NCI-H1105 (cell line): ENCODE measurements around the gene EXOC3.
A peak's percentile ranks its signal among the peaks of the same experiment; 100 is the strongest.
"Not testable (repeated sequence)": the region's sequence is repeated elsewhere in the genome, so short reads cannot be mapped to it uniquely, and the experiment has no call there.

Source experiments
- DNase-seq: peaks from one replicate; lab custom pipeline; 2025; lab: John Stamatoyannopoulos, UW

The EXOC3 gene

DNA sequence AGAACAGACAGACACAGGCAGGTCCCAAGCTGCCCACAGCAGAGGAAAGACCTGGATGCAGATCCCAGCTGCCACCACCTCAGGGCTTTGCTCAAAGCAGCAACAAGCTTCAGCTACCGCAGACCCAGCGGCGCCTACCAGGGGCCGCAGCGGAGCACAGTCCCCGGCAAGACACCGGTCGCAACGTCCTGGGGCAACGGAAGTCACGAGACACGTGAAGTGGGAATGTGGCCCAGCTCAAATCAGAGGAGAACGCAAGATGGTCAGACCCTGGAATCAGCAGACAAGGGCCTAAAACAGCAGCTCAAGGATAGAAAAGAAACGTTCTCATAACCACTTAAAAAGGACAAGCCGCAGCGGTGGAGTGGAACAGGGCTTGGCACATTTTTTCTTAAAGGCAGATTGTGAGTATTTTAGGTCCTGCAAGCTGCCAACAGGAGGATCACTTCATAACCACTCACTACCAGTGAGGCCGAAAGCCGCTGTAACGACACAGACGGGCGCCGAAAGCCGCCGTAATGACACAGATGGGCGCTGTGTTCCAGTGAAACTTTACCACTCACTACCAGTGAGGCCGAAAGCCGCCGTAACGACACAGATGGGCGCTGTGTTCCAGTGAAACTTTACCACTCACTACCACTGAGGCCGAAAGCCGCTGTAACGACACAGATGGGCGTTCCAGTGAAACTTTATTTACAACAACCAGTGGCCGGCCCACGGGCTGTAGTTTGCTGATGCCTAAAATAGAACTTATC lies 59.5 kb downstream of the EXOC3 start:
- no peak for DNase-seq

DNA sequence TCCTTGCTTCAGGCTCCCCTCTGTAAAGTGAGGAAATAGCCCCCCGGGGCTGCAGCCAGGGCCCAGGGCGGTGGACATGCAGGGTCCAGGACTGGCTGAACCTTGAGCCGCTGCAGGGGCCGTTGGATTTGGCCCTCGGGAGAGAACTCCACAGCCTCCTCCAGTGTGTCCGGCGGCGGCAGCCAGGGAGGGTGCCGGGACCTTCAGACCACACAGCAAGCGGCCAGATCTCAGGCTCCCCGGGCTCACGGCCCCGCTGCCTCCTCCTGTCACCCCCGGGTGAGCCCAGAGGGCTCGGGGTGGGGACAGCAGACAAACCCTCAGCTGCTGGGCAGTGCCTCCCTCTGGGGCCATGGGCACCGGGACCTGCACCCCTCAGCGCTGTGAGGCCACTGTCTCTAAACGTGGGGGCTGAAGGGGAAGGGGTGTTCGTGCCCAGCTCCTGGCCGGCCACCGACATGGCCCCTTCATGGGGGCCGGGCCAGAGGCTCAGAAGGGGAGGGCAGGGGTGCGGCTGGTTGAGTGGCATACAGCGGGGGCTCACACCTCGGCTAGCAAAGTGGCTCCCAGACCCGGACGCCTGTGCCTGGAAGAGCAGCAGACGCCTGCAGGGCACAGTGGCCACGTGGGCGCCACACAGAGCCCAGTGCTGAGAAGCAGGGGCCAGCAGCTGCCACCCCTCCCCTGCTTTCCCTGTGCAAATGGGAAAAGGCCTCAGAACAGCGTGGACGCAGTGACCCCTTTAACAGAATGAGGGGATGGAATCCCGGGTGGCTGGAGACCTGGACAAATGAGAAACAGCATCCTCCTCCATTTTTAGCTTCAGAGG lies 61.6 kb downstream of the EXOC3 start:
- DNase-seq = no peak

- DNase-seq = peak; percentile 28
Observed at GRCh38 chr5:505951-506525, 63.1 kb downstream of the EXOC3 start.

- not testable (repeated sequence) for DNase-seq
Observed at GRCh38 chr5:507986-508575, 65.1 kb downstream of the EXOC3 start.

DNA sequence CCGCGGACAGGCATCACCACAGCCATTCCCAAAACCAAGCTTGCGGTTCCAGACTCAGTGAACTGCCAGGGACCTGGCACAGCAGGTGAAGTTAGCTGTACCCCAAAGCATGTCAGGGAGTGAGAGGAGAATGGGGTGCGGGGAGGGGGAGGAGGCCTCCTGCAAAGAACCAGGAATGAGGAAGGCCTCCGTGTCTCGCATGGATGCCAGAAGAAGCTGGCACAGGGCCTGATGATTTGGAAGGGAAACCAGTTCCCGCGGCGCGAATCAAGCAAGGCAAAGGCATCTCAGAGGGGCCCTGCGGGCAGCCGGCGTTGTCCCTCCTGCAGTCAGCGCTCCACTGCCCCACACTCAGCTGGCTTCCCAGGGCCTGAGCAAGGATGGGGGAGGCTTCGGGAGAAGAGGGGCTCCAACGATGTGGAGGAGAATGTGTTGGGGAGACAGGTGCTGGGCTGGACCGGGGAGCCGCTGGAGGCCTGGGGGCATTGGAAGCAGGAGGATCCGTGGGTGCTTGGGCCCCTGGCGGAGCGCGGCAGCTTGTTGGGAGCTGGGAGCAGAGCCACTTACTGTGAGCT lies 66.7 kb downstream of the EXOC3 start:
- no peak for DNase-seq

- no peak for DNase-seq
Observed at GRCh38 chr5:510521-510920, 67.5 kb downstream of the EXOC3 start.

- no peak for DNase-seq
Observed at GRCh38 chr5:511476-511875, 68.5 kb downstream of the EXOC3 start.

- DNase-seq = no peak
Observed at GRCh38 chr5:513216-514100, 70.5 kb downstream of the EXOC3 start.

DNA sequence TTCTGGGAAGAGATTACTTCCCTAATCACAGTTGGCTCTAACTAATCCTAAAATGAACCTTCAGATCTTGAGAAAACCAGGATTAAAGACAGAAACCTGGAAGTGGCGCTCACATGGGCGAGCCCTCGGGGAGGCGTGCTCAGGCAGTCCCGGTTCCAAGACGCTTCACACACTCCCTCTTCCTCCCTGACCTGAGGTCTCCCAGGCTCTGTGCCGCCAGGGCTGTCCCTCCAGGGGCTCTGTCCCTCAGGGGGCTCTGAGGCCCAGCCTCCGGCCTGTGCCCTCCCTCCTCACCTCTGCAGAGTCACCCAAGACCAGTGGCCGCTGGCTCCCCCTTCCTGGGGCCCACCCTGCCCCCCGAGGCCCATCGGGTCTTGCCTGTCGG lies 71.1 kb downstream of the EXOC3 start:
- no peak for DNase-seq

- no peak for DNase-seq
Observed at GRCh38 chr5:514673-515072, 71.7 kb downstream of the EXOC3 start.

- DNase-seq = no peak
Observed at GRCh38 chr5:515273-515836, 72.4 kb downstream of the EXOC3 start.

DNA sequence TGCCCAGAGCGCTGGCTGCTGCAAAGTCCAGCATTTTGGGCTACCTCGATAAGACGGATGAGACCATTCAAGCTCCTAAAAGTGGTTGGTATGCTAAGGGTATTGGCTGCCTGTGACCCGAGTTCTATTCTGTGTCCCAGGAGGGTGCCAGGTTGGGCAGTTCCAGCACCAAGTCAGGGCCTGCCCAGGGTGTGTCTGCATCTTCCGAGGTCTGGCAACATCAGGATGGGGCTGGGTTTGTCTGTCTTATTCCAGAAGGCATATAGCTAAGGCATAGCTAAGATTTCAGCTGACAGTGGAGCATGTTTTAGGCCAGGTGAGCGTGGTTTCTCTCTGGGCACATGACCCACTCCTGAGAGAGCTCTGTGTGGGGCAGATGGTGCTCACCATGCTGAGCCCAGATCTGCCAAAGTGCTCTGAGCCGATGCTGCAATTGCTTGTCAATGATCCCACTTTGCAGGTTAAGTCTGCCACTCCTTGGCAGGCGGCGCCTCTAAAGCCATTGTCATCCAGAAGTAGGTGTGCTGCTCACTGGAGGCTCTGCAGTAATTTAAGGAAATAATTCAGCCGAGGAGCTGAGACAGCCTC lies 73.5 kb downstream of the EXOC3 start:
- DNase-seq = no peak
